ENCODE results near the gene SLC35E1.

DNA sequence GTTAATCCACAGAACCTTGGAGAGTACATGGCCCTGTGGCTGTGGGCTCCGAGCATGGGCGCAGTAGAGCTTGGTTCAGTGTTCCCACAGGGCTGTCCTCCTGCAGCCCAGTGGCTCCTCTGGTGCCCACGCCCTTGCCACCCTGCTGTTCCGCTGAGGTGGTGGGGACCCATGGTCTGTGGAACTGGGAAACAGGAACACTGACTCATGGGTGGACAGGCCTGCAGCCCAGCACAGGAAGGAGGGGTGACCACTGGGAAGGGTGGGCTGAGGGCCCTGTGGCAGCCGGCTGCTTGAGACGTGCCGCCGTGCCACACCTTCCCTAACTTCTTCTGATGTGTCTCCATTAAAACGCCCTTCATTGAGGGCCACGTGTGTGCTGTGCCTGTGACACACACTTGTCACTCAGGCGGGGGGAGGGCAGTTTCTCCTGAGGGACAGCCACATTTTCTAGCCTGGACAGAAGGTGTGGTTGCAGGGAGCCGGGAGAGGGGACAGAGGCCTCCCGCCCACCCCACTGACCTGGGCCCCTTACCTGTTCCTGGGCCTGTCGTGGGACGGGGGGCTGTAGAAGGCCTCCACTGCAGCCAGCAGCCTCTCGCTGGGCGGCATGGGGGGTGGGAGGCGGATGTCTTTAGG lies 51.1 kb downstream of the SLC35E1 start:
- TF ChIP-seq, protein P1, sequence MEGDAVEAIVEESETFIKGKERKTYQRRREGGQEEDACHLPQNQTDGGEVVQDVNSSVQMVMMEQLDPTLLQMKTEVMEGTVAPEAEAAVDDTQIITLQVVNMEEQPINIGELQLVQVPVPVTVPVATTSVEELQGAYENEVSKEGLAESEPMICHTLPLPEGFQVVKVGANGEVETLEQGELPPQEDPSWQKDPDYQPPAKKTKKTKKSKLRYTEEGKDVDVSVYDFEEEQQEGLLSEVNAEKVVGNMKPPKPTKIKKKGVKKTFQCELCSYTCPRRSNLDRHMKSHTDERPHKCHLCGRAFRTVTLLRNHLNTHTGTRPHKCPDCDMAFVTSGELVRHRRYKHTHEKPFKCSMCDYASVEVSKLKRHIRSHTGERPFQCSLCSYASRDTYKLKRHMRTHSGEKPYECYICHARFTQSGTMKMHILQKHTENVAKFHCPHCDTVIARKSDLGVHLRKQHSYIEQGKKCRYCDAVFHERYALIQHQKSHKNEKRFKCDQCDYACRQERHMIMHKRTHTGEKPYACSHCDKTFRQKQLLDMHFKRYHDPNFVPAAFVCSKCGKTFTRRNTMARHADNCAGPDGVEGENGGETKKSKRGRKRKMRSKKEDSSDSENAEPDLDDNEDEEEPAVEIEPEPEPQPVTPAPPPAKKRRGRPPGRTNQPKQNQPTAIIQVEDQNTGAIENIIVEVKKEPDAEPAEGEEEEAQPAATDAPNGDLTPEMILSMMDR (IDR thresholded peaks at IDR 0.05) = no peak
- no peak for TF ChIP-seq POLR2A (IDR thresholded peaks at IDR 0.05)
- no peak for TF ChIP-seq POLR2AphosphoS5 (IDR thresholded peaks at IDR 0.05)
